ENCODE measurements around the gene MRPL46.

GRCh38 chr15:88469321-88469720 lies 2.1 kb upstream of the MRPL46 start:
- TF ChIP-seq EGR1 (conservative IDR thresholded peaks at IDR 0.05): no peak
- TF ChIP-seq SMARCB1 (IDR thresholded peaks at IDR 0.05; ENCODE audit: insufficient read length, low read depth): no peak
- TF ChIP-seq CREB1 (IDR thresholded peaks at IDR 0.05): no peak
- TF ChIP-seq CREB1 (CRISPR knock-in tag; IDR thresholded peaks at IDR 0.05): no peak
- no peak for TF ChIP-seq ZNF431 (CRISPR knock-in tag; IDR thresholded peaks at IDR 0.05)
- TF ChIP-seq DPF2 (IDR thresholded peaks at IDR 0.05): no peak
- TF ChIP-seq MAX (CRISPR knock-in tag; IDR thresholded peaks at IDR 0.05): no peak
- no peak for TF ChIP-seq E2F4 (CRISPR knock-in tag; IDR thresholded peaks at IDR 0.05; ENCODE audit: low read depth)
- TF ChIP-seq HNRNPUL1 (IDR thresholded peaks at IDR 0.05; ENCODE audit: low read length): no peak
- no peak for TF ChIP-seq CTCF (IDR thresholded peaks at IDR 0.05 in 2 of 3, conservative IDR thresholded peaks at IDR 0.05 in 1 of 3; ENCODE audit: insufficient read depth in 2 of 3, low read depth in 1 of 3, low read length in 3 of 3)
- no peak for TF ChIP-seq ZNF696 (CRISPR knock-in tag; conservative IDR thresholded peaks at IDR 0.05)
- no peak for TF ChIP-seq ZNF75A (CRISPR knock-in tag; IDR thresholded peaks at IDR 0.05)

Measured in K562 (cell line).